HUES64 (cell line): ENCODE results near the gene RHD.

Source experiments
- H3K27ac ChIP-seq: 2 replicates; pipeline ENCODE4 v1.7.0; 2013; ENCODE audit warnings: low read depth, low read length, inconsistent platforms
- H3K27me3 ChIP-seq: 2 replicates; pipeline ENCODE4 v1.6.1; 2013; ENCODE audit warnings: mild to moderate bottlenecking, low read length; ENCODE audit not compliant: insufficient read depth
- H3K36me3 ChIP-seq: 2 replicates; pipeline ENCODE4 v1.6.1; 2013; ENCODE audit warnings: mild to moderate bottlenecking, low read length; ENCODE audit not compliant: insufficient read depth
- H3K4me1 ChIP-seq: 2 replicates; pipeline ENCODE4 v1.6.1; 2013; ENCODE audit warnings: mild to moderate bottlenecking, low read length, moderate library complexity; ENCODE audit not compliant: insufficient read depth
- H3K4me3 ChIP-seq: 2 replicates; pipeline ENCODE4 v1.5.1; 2013; ENCODE audit warnings: mild to moderate bottlenecking, low read length, moderate library complexity
- H3K9ac ChIP-seq: 2 replicates; pipeline ENCODE4 v1.6.1; 2013; ENCODE audit warnings: mild to moderate bottlenecking, low read depth, low read length
- H3K9me3 ChIP-seq: 2 replicates; pipeline ENCODE4 v1.6.1; 2013; ENCODE audit warnings: low read depth, low read length; ENCODE audit not compliant: insufficient read depth
- WGBS: fragments of 150-250, 120-280 bp; methylation state at CpG from one replicate; pipeline ENCODE4 v1.1.7; 2013; ENCODE audit warnings: missing lambda C conversion rate; 5-methylcytosine and 5-hydroxymethylcytosine counted together

The RHD gene

DNA sequence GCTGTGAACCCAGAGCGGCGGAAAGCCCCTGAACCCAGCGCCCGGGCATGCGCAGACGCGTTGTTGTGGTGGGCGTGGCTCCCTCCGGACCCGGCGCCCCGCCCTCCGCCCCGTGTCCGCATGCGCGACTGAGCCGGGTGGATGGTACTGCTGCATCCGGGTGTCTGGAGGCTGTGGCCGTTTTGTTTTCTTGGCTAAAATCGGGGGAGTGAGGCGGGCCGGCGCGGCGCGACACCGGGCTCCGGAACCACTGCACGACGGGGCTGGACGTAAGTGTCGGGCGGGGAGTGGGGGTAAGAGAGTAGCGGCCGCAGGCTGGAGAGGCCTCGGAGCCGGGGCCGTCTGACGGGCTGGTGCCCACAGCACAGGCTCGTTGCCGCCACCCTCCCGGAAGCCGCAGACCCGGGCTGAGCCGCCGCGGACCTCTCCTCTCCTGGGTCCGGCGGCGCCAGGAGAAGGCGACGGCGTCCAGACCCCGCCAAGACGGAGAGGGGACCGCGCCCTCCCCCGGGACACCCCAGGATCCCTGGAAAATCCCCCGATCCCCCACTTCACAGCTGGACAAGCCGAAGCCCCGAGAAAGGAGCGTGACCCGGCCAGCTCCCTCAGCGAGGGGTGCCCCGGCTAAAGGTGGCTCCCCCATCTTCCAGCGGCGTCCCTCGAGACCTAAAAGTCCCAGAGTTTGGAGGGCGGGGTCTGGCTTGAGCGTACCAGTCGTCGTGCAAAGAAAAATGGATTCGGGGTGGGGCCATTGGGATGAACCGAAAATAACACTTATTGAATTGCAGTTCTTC is 66.1 kb downstream of the RHD start, which contains the start of gene TMEM50A:
Gene TMEM50A, plus strand, starts transcription at position 147 of the 794 bp plus-strand sequence. CDS start 2,153 bp downstream, outside the sequence.
- H3K4me1 ChIP-seq, result peaks cover 7% of the 10 kb centered on the region; the same call in 1 of the 2 replicates
- H3K27me3 ChIP-seq, result no peaks in the 10 kb centered on the region
- peak within 1 kb of the TSS; percentile 96 for H3K27ac ChIP-seq
- H3K9me3 ChIP-seq, result no peaks in the 10 kb centered on the region
- H3K4me3 ChIP-seq, result peak within 1 kb of the TSS; percentile 95
- WGBS, result under 1% methylated on average over 67 of the region's 75 CpGs
- peak within 1 kb of the TSS; percentile 88 for H3K9ac ChIP-seq
- peaks cover 12% of the 10 kb centered on the region for H3K36me3 ChIP-seq

DNA sequence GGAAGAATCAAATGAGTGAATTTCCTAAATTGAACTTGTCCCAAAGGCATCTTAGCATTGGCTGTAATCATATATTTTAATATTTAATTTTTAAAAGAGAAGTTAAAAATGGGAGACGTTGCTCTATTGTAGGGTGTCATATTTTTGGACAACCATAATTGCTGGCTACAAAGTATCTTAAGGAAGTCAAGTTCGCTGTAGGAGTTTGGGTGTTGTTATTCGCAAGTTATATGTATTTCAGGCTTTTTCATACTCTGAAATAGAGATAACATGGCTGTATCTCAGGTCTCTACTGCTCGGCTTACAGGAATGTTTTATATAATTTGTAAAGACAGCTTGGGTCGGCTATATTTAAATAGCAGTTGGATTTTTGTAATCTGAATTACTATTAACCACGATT is 66.7 kb downstream of the RHD start:
- Histone ChIP-seq H3K27ac (peak overlapping the region; percentile 96; the same call in 1 of the 2 replicates), H3K9me3 (no peaks in the 10 kb centered on the region)
- WGBS, result 21% methylated on average over 6 of the region's 6 CpGs

GRCh38 chr1:25341746-25342145 is 69.4 kb downstream of the RHD start:
- no peak overlapping the region for H3K4me3 ChIP-seq
- no peaks in the 10 kb centered on the region for H3K27me3 ChIP-seq
- peaks cover 36% of the 10 kb centered on the region for H3K36me3 ChIP-seq
- peaks cover 7% of the 10 kb centered on the region; the same call in 1 of the 2 replicates for H3K4me1 ChIP-seq
- H3K27ac ChIP-seq, result no peak overlapping the region
- no peak overlapping the region for H3K9ac ChIP-seq
- no peaks in the 10 kb centered on the region for H3K9me3 ChIP-seq
- WGBS, result 80% methylated on average over 6 of the region's 6 CpGs

More for the DNA sequence above, 66.7 kb downstream of the RHD start:
- peak overlapping the region; percentile 88; the same call in 1 of the 2 replicates for H3K9ac ChIP-seq
- H3K27me3 ChIP-seq, result no peaks in the 10 kb centered on the region
- peaks cover 7% of the 10 kb centered on the region; the same call in 1 of the 2 replicates for H3K4me1 ChIP-seq
- H3K36me3 ChIP-seq, result peaks cover 18% of the 10 kb centered on the region
- H3K4me3 ChIP-seq, result peak overlapping the region; percentile 95

GRCh38 chr1:25342846-25343245 is 70.5 kb downstream of the RHD start:
- 100% methylated on average over 1 of the region's 1 CpG for WGBS
- no peaks in the 10 kb centered on the region for H3K9me3 ChIP-seq
- peaks cover 44% of the 10 kb centered on the region for H3K36me3 ChIP-seq
- no peaks in the 10 kb centered on the region for H3K27me3 ChIP-seq
- peaks cover 7% of the 10 kb centered on the region; the same call in 1 of the 2 replicates for H3K4me1 ChIP-seq
- H3K9ac ChIP-seq, result no peak overlapping the region
- H3K27ac ChIP-seq, result no peak overlapping the region
- no peak overlapping the region for H3K4me3 ChIP-seq

DNA sequence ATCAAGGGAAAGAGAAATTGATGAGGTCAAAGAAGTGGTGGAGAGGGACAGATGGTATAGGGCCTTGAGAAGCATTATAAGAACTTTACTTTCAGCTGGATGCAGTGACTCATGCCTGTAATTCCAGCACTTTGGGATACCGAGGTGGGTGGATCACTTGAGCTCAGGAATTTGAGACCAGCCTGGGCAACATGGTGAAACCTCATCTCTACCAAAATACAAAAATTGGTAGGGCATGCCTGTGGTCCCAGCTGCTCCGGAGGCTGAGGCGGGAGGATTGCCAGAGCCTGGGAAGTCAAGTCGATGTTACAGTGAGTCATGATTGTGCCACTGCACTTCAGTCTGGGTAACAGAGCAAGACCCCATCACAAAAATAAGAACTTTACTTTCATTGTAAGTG is 71.6 kb downstream of the RHD start:
- no peak overlapping the region for H3K9ac ChIP-seq
- H3K27me3 ChIP-seq, result no peaks in the 10 kb centered on the region
- peaks cover 52% of the 10 kb centered on the region for H3K36me3 ChIP-seq
- H3K4me1 ChIP-seq, result peaks cover 7% of the 10 kb centered on the region; the same call in 1 of the 2 replicates
- H3K9me3 ChIP-seq, result no peaks in the 10 kb centered on the region
- H3K4me3 ChIP-seq, result no peak overlapping the region
- no peak overlapping the region for H3K27ac ChIP-seq
- WGBS, result 94% methylated on average over 4 of the region's 4 CpGs

DNA sequence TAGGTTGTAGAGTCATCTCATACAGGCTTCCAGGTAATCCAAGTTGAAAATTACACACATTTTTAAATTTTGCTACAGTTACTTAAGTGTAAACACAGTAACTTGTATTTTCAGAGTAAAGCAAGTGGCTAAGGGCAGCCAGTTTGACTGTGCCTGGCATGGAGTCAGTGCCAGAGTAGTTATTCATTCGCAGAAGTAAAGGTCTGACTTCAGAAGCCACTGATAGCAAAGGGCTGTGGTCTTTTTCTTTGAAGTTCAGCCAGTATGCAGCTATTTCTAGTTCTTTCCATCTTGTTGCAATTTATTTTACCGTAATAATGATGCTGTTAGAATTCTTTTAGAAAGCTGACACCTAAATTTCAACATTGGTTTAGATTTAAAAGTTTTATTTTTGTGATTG is 75.2 kb downstream of the RHD start:
- Histone ChIP-seq H3K27me3 (no peaks in the 10 kb centered on the region), H3K36me3 (peaks cover 71% of the 10 kb centered on the region), H3K9ac (no peak overlapping the region), H3K27ac (no peak overlapping the region), H3K4me1 (no peaks in the 10 kb centered on the region), H3K9me3 (no peaks in the 10 kb centered on the region), H3K4me3 (no peak overlapping the region)
- WGBS, result 98% methylated on average over 2 of the region's 2 CpGs

DNA sequence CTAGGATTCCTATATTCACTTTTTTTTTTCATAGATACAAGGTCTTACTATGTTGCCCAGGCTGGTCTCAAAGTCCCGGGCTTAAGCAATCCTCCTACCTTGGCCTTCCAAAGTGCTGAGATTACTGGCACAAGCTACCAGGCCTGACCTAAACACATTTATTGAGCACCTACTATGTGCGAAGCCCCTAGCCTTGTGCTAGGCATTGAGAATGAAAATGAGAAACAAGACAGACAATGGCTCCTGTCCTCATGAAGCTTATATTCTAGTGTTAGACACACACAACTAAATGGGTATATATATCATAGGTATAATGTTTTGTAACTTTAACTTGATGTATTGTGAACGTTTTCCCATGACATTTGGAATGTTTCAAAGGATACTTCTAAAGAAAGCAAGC is 77.3 kb downstream of the RHD start:
- peaks cover 73% of the 10 kb centered on the region for H3K36me3 ChIP-seq

DNA sequence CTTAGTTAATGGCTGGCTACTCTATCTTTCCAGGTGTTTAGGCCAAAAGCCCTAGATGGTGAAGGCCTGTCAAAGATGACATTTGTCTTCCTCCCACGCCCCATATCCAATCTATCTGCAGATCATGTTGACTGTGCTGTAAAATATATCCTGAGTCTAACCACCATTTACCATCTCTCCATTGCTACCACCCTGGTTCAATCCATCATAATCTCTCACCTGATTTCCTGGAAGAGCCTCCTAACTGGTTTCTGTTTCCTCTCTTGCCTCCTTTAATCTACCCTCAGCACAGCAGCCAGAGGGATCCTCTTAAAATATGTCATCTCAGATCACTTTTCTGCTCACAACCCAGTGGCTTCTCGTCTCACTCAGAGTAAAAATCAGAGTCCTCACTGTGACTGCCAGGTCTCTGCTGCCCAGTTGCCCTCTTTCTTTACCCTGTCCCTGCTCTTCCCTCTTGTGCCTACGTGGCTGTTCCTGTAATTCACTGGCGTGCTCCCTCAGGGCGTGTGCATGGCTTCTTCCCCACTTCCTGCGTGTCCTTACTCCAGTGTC is 83.6 kb downstream of the RHD start:
- H3K4me1 ChIP-seq, result no peaks in the 10 kb centered on the region
- no peaks in the 10 kb centered on the region for H3K27me3 ChIP-seq
- no peak overlapping the region for H3K4me3 ChIP-seq
- H3K9ac ChIP-seq, result no peak overlapping the region
- no peaks in the 10 kb centered on the region for H3K9me3 ChIP-seq
- no peak overlapping the region for H3K27ac ChIP-seq
- 91% methylated on average over 6 of the region's 6 CpGs for WGBS
- H3K36me3 ChIP-seq, result peaks cover 82% of the 10 kb centered on the region

More for the DNA sequence above, 77.3 kb downstream of the RHD start:
- no peaks in the 10 kb centered on the region for H3K27me3 ChIP-seq
- H3K9ac ChIP-seq, result no peak overlapping the region
- H3K4me3 ChIP-seq, result no peak overlapping the region
- no peak overlapping the region for H3K27ac ChIP-seq
- 93% methylated on average over 3 of the region's 3 CpGs for WGBS
- H3K9me3 ChIP-seq, result no peaks in the 10 kb centered on the region
- H3K4me1 ChIP-seq, result no peaks in the 10 kb centered on the region

DNA sequence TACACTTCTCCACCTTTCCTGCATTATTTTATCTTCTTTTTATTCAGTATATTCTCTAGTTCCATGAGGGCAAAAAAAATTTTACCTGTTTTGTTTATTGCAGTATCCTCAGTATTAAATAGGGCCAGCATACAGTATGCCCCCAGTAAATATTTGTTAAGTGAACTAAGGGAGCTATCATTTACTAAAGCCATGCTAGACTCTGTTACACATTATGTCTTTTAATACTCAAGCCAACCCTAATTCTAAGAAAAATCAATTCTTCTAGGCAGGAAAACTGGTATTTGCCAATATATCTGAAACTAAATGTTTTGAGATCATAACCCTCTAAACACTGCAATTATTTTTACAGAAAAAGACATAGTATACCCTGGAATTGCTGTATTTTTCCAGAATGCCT is 84.1 kb downstream of the RHD start:
- H3K4me3 ChIP-seq, result no peak overlapping the region
- no peaks in the 10 kb centered on the region for H3K27me3 ChIP-seq
- H3K9ac ChIP-seq, result no peak overlapping the region
- peaks cover 85% of the 10 kb centered on the region for H3K36me3 ChIP-seq
- no peak overlapping the region for H3K27ac ChIP-seq
- no peaks in the 10 kb centered on the region for H3K4me1 ChIP-seq
- H3K9me3 ChIP-seq, result no peaks in the 10 kb centered on the region

GRCh38 chr1:25356848-25357247 is 84.5 kb downstream of the RHD start:
- Histone ChIP-seq H3K9me3 (no peaks in the 10 kb centered on the region), H3K9ac (no peak overlapping the region), H3K4me3 (no peak overlapping the region), H3K27me3 (no peaks in the 10 kb centered on the region), H3K27ac (no peak overlapping the region), H3K4me1 (no peaks in the 10 kb centered on the region), H3K36me3 (peaks cover 85% of the 10 kb centered on the region)
- WGBS, result no CpG with 5 or more reads among the region's 1 CpG
